Measurements from ENCODE around the gene CFAP58. TPM values are rescaled to one million over a fixed set of nuclear protein-coding genes. Genes with fewer than 3 reads are reported as not detected.
A peak's percentile ranks its signal among the peaks of the same experiment; 100 is the strongest.

Gene CFAP58
- total RNA-seq (under 1 TPM in 1 of 2 experiments, not detected in 1; 0.07 TPM), polyA plus RNA-seq (not detected)

GRCh38 chr10:104353325-104354048 is at the start of gene CFAP58:
Gene CFAP58, plus strand, starts transcription at chr10:104353833. Its CDS starts 65 bp downstream, at chr10:104353898.
- Mint-ChIP-seq H3K9me3 (no peaks in the 10 kb centered on the region), H3K27ac (peak within 1 kb of the TSS in 5 of 8 donors; percentile 13 to 87 (median 84)), H3K4me3 (peak within 1 kb of the TSS in 2 of 7 donors; percentile 75 to 81), H3K27me3 (no peaks in the 10 kb centered on the region), H3K4me1 (peaks cover 0 to 20% (median 0%) of the 10 kb centered on the region in 3 donors), H3K36me3 (no peaks in the 10 kb centered on the region)
- H3K36me3 ChIP-seq (ENCODE audit: insufficient read depth, low read length), result no peaks in the 10 kb centered on the region
- H3K4me3 ChIP-seq (ENCODE audit: low read length), result peak within 1 kb of the TSS; percentile 67
- ChIA-PET CTCF (interaction anchor here (0.7 to 4.9 kb wide), 25 partner anchors 8 to 232 kb away, joined by 3 to 65 read pairs (median 6); partner anchors contain the start of genes GSTO2, ITPRIP and SFR1), POLR2A (interaction anchor here (0.7 to 1.6 kb wide), 4 partner anchors 15 to 78 kb away, joined by 3 to 8 read pairs (median 4); partner anchors contain the start of gene ITPRIP)
- H3K27me3 ChIP-seq (ENCODE audit: insufficient read depth, low read length, poor library complexity, severe bottlenecking), result no peaks in the 10 kb centered on the region
- DNase-seq, result peak; percentile 87 to 93 (median 88)
- H3K9me3 ChIP-seq (ENCODE audit: low read length), result no peaks in the 10 kb centered on the region
- H3K27ac ChIP-seq (ENCODE audit: low read depth, low read length), result no peak within 1 kb of the TSS
- peaks cover 20% of the 10 kb centered on the region for H3K4me1 ChIP-seq (ENCODE audit: insufficient read depth, low read length)

GRCh38 chr10:104304356-104304745 is 49.3 kb upstream of the CFAP58 start:
- no peak overlapping the region for H3K4me3 ChIP-seq (ENCODE audit: low read length)
- peaks cover 0 to 5% (median 2%) of the 10 kb centered on the region in 3 donors for H3K36me3 Mint-ChIP-seq
- no peak overlapping the region for H3K27ac ChIP-seq (ENCODE audit: low read depth, low read length)
- H3K36me3 ChIP-seq (ENCODE audit: insufficient read depth, low read length), result no peaks in the 10 kb centered on the region
- H3K4me1 Mint-ChIP-seq, result peaks cover 75 to 84% (median 80%) of the 10 kb centered on the region in 3 donors
- ChIA-PET CTCF (interaction anchor here (1.4 to 7.2 kb wide), 13 partner anchors 9 to 49 kb away, joined by 3 to 160 read pairs (median 14); partner anchors contain the start of genes CFAP58 and ITPRIP), POLR2A (no interaction called here)
- no peaks in the 10 kb centered on the region for H3K27me3 ChIP-seq (ENCODE audit: insufficient read depth, low read length, poor library complexity, severe bottlenecking)
- no peak for DNase-seq
- H3K4me3 Mint-ChIP-seq, result peak overlapping the region in 5 of 7 donors; percentile 21 to 82 (median 63)
- H3K27me3 Mint-ChIP-seq, result peaks cover 0 to 1% of the 10 kb centered on the region in 2 donors
- peaks cover 69% of the 10 kb centered on the region for H3K4me1 ChIP-seq (ENCODE audit: insufficient read depth, low read length)
- H3K9me3 ChIP-seq (ENCODE audit: low read length), result no peaks in the 10 kb centered on the region
- peaks cover 0 to 4% (median 0%) of the 10 kb centered on the region in 5 donors for H3K9me3 Mint-ChIP-seq
- H3K27ac Mint-ChIP-seq, result peak overlapping the region; percentile 54 to 95 (median 84)

- H3K4me1 Mint-ChIP-seq, result peaks cover 79 to 90% (median 86%) of the 10 kb centered on the region in 3 donors
- Histone ChIP-seq H3K4me1 (ENCODE audit: insufficient read depth, low read length) (peaks cover 75% of the 10 kb centered on the region), H3K9me3 (ENCODE audit: low read length) (no peaks in the 10 kb centered on the region), H3K36me3 (ENCODE audit: insufficient read depth, low read length) (no peaks in the 10 kb centered on the region), H3K27me3 (ENCODE audit: insufficient read depth, low read length, poor library complexity, severe bottlenecking) (no peaks in the 10 kb centered on the region), H3K27ac (ENCODE audit: low read depth, low read length) (no peak overlapping the region), H3K4me3 (ENCODE audit: low read length) (no peak overlapping the region)
- H3K27ac Mint-ChIP-seq, result peak overlapping the region in 7 of 8 donors; percentile 38 to 95 (median 78)
- DNase-seq, result no peak
- ChIA-PET CTCF (interaction anchor here (1.2 to 7.2 kb wide), 13 partner anchors 9 to 184 kb away, joined by 4 to 160 read pairs (median 23); partner anchors contain the start of genes CFAP58 and ITPRIP), POLR2A (interaction anchor here (1.6 to 1.7 kb wide), 2 partner anchors 33 to 47 kb away, joined by 7 to 10 read pairs; partner anchors contain the start of gene ITPRIP)
- H3K9me3 Mint-ChIP-seq, result peaks cover 0 to 4% (median 0%) of the 10 kb centered on the region in 5 donors
- peaks cover 0 to 1% of the 10 kb centered on the region in 2 donors for H3K27me3 Mint-ChIP-seq
- peaks cover 0 to 5% (median 2%) of the 10 kb centered on the region in 3 donors for H3K36me3 Mint-ChIP-seq
- peak overlapping the region in 3 of 7 donors; percentile 46 to 56 (median 53) for H3K4me3 Mint-ChIP-seq
Measured at GRCh38 chr10:104304927-104305326, 48.7 kb upstream of the CFAP58 start.

GRCh38 chr10:104306897-104307296 is 46.7 kb upstream of the CFAP58 start:
- Histone ChIP-seq H3K36me3 (ENCODE audit: insufficient read depth, low read length) (no peaks in the 10 kb centered on the region), H3K27me3 (ENCODE audit: insufficient read depth, low read length, poor library complexity, severe bottlenecking) (no peaks in the 10 kb centered on the region), H3K4me1 (ENCODE audit: insufficient read depth, low read length) (peaks cover 71% of the 10 kb centered on the region), H3K4me3 (ENCODE audit: low read length) (no peak overlapping the region), H3K27ac (ENCODE audit: low read depth, low read length) (no peak overlapping the region), H3K9me3 (ENCODE audit: low read length) (no peaks in the 10 kb centered on the region)
- no peak for DNase-seq
- peaks cover 0 to 4% (median 0%) of the 10 kb centered on the region in 5 donors for H3K9me3 Mint-ChIP-seq
- H3K27me3 Mint-ChIP-seq, result peaks cover 0 to 1% of the 10 kb centered on the region in 2 donors
- H3K27ac Mint-ChIP-seq, result peak overlapping the region in 4 of 8 donors; percentile 24 to 84 (median 60)
- ChIA-PET POLR2A (interaction anchor here (3.5 kb wide), 1 partner anchor 32 kb away, joined by 17 read pairs; the partner anchor contains the start of gene ITPRIP), CTCF (interaction anchor here (1.1 to 7.2 kb wide), 10 partner anchors 11 to 90 kb away, joined by 3 to 160 read pairs (median 29); partner anchors contain the start of genes CFAP58 and ITPRIP)
- peaks cover 5% of the 10 kb centered on the region in 3 donors for H3K36me3 Mint-ChIP-seq
- no peak overlapping the region for H3K4me3 Mint-ChIP-seq
- H3K4me1 Mint-ChIP-seq, result peaks cover 70 to 85% (median 83%) of the 10 kb centered on the region in 3 donors

- CTCF ChIA-PET, result interaction anchor here (1.6 to 7.2 kb wide), 7 partner anchors 12 to 46 kb away, joined by 4 to 160 read pairs (median 45); partner anchors contain the start of genes CFAP58 and ITPRIP
- H3K27me3 Mint-ChIP-seq, result peaks cover 0 to 1% of the 10 kb centered on the region in 2 donors
- no peak overlapping the region for H3K27ac ChIP-seq (ENCODE audit: low read depth, low read length)
Measured at GRCh38 chr10:104307576-104308438, 45.8 kb upstream of the CFAP58 start.

GRCh38 chr10:104308439-104308903 is 45.2 kb upstream of the CFAP58 start:
- no peaks in the 10 kb centered on the region for H3K9me3 ChIP-seq (ENCODE audit: low read length)
- Mint-ChIP-seq H3K27ac (peak overlapping the region; percentile 39 to 79 (median 74)), H3K4me3 (peak overlapping the region; percentile 57 to 72 (median 65)), H3K4me1 (peaks cover 62 to 79% (median 74%) of the 10 kb centered on the region in 3 donors), H3K36me3 (peaks cover 0 to 20% (median 11%) of the 10 kb centered on the region in 3 donors), H3K9me3 (no peaks in the 10 kb centered on the region), H3K27me3 (peaks cover 0 to 1% of the 10 kb centered on the region in 2 donors)
- peak in 2 of 5 donors; percentile 54 to 77 for DNase-seq
- ChIA-PET POLR2A (interaction anchor here (1.1 to 3.5 kb wide), 2 partner anchors 30 to 45 kb away, joined by 4 to 17 read pairs; partner anchors contain the start of genes CFAP58 and ITPRIP), CTCF (interaction anchor here (1.4 to 7.2 kb wide), 6 partner anchors 16 to 45 kb away, joined by 4 to 160 read pairs (median 34); partner anchors contain the start of genes CFAP58 and ITPRIP)
- H3K4me1 ChIP-seq (ENCODE audit: insufficient read depth, low read length), result peaks cover 71% of the 10 kb centered on the region
- peaks cover 12% of the 10 kb centered on the region for H3K36me3 ChIP-seq (ENCODE audit: insufficient read depth, low read length)
- no peak overlapping the region for H3K27ac ChIP-seq (ENCODE audit: low read depth, low read length)
- no peaks in the 10 kb centered on the region for H3K27me3 ChIP-seq (ENCODE audit: insufficient read depth, low read length, poor library complexity, severe bottlenecking)
- peak overlapping the region; percentile 5 for H3K4me3 ChIP-seq (ENCODE audit: low read length)

More at GRCh38 chr10:104307576-104308438, 45.8 kb upstream of the CFAP58 start:
- H3K4me3 Mint-ChIP-seq, result peak overlapping the region; percentile 57 to 72 (median 65)
- peaks cover 6% of the 10 kb centered on the region for H3K36me3 ChIP-seq (ENCODE audit: insufficient read depth, low read length)
- POLR2A ChIA-PET, result interaction anchor here (1.1 to 3.5 kb wide), 2 partner anchors 31 to 46 kb away, joined by 4 to 17 read pairs; partner anchors contain the start of genes CFAP58 and ITPRIP
- no peaks in the 10 kb centered on the region for H3K27me3 ChIP-seq (ENCODE audit: insufficient read depth, low read length, poor library complexity, severe bottlenecking)
- H3K4me1 ChIP-seq (ENCODE audit: insufficient read depth, low read length), result peaks cover 71% of the 10 kb centered on the region
- H3K9me3 ChIP-seq (ENCODE audit: low read length), result no peaks in the 10 kb centered on the region
- peaks cover 5 to 14% (median 9%) of the 10 kb centered on the region in 3 donors for H3K36me3 Mint-ChIP-seq
- peaks cover 68 to 80% (median 80%) of the 10 kb centered on the region in 3 donors for H3K4me1 Mint-ChIP-seq
- no peak overlapping the region for H3K4me3 ChIP-seq (ENCODE audit: low read length)
- peaks cover 0 to 3% (median 0%) of the 10 kb centered on the region in 5 donors for H3K9me3 Mint-ChIP-seq
- H3K27ac Mint-ChIP-seq, result peak overlapping the region; percentile 39 to 79 (median 74)
- DNase-seq, result no peak
